ENCODE data around the gene PFDN1. TPM values are rescaled to one million over a fixed set of nuclear protein-coding genes. Genes with fewer than 3 reads are reported as not detected.

PFDN1 gene
- total RNA-seq, 1 experiment from 2014 or later: 48.9 TPM

Other genes starting within 250 kb of the PFDN1 start
- 15.2 TPM for gene PURA, start 189.0 kb downstream of the PFDN1 start, total RNA-seq (2021; ENCODE audit: unreplicated experiment)
- 5.2 TPM for gene IGIP, start 177.2 kb downstream of the PFDN1 start, total RNA-seq (2021; ENCODE audit: unreplicated experiment)
- gene CYSTM1, start 127.9 kb downstream of the PFDN1 start, total RNA-seq (2021; ENCODE audit: unreplicated experiment): 56.0 TPM
- gene HBEGF, start 43.5 kb upstream of the PFDN1 start, total RNA-seq (2021; ENCODE audit: unreplicated experiment): 12.3 TPM
- gene SLC4A9, start 57.1 kb upstream of the PFDN1 start, total RNA-seq (2021; ENCODE audit: unreplicated experiment): 0.49 TPM
- 80.8 TPM for gene ANKHD1, start 98.7 kb upstream of the PFDN1 start, total RNA-seq (2021; ENCODE audit: unreplicated experiment)
- gene EIF4EBP3, start 244.6 kb upstream of the PFDN1 start, total RNA-seq (2021; ENCODE audit: unreplicated experiment): 6.0 TPM